GM19025 (cell line): ENCODE data around the gene RAP1GAP2.
"Not testable (repeated sequence)": the region's sequence is repeated elsewhere in the genome, so short reads cannot be mapped to it uniquely, and the experiment has no call there.

Experiments used
- ATAC-seq: cut with Tn5 transposase; IDR thresholded peaks from one replicate; pipeline ENCODE4 v1.9.1; 2021; ENCODE audit warnings: mild to moderate bottlenecking, low read depth, moderate library complexity; ENCODE audit not compliant: unreplicated experiment

RAP1GAP2 gene

DNA sequence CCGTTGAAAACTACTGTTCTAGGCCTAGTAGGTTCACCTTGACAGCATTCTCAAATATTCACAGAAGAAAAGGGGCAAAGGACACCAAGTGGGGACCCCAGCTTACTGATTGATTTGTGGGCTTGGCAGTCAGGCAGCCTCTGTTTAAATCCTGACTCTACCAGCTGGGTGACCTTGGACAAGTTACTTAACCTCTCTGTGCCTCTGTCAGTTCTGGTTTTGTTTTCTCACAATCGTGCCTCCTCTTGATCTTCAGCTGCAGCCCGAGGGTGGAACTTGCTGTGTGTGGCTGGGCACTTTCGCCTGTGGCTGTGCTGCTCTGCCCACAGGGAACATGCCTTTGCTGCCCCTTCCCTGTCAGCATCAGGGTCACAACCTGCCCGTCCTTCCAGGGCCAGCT, 17.8 kb downstream of the RAP1GAP2 start:
- ATAC-seq, result no peak

DNA sequence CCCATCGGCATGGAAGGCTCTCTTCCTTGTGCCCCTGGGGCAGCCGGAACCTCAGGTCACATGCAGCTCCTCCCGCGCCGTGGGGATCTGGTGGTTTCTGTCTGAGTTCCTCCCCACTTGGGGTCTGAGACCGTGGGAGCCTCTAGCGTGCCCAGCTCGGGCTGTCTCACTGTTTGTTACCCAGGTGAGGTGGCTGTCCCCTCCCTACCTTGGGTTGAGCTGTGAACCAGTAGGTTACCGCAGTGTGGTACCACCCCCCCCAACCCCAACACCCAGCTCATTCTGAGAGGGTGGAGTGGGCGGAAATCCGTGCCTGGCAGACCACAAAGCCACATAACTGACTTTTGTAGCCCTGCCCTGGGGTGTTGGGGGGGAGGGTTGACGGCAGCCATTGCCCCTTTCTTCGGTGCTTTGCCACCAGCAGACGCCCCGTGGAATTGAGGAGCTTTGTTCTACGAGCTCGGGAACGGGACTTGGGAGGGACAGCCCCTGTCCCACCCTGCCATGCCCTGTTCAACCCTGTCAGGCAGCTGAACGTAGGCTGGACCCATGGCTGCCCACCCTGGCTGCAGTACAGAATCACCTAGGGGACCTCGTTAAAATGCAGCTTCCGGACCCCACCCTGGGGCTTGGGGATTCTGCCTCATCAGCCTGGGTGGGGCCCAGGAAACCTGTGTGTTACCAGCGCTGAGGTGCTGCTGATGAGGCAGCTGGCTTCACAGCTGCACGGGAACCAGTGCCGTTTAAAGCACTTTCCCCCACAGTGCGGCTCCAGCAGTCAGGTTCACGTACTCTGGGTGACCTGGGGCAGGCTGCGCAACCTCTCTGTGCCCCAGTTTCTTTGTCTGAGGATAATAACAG, 18.5 kb downstream of the RAP1GAP2 start:
- ATAC-seq, result no peak

DNA sequence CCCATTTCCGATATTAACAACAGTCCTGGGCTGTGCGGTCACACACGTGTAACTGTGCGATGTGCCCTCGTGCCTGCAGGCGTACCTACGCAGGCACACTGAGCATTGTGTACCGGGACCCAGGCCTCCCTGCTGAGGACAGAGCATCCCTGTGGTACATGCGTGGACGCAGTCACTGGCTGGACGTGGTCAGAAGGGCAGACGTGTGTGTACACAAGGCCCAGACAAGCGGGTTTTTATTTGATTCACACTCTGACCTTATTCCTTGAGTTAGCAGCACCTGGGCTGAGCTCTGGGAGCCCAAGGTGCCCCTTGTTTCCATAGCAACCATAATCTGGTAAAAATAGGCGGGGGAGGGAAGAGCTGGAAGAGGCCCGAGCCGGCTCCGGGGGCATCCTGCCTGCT, 19.5 kb downstream of the RAP1GAP2 start:
- no peak for ATAC-seq

DNA sequence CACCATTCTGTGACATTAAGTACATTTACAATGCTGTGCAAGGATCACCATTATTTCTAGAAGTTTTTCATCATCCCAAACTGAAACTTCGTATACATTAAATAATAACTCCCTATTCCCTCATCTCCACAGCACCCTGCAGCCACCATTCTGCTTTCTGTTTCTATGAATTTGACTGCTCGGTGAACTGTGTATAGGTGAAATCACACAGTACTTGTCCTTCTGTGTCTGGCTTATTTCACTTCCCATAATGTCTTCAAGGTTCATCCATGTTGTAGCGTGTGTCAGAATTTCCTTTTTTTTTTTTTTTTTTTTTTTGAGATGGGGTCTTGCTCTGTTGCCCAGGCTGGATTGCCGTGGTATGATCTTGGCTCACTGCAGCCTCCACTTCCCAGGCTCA, 20.4 kb downstream of the RAP1GAP2 start:
- ATAC-seq, result no peak

DNA sequence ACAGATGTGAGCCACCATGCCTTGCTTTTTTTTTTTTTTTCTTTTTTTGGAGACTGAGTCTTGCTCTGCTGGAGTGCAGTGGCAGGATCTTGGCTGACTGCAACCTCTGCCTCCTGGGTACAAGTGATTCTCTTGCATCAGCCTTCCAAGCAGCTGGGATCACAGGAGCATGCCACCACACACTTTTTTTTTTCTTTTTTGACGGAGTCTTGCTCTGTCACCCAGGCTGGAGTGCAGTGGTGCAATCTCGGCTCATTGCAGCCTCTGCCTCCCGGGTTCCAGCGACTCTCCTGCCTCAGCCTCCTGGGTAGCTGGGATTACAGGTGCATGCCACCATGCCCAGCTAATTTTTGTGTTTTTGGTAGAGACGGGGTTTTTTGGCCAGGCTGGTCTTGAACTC, 23.1 kb downstream of the RAP1GAP2 start:
- not testable (repeated sequence) for ATAC-seq

DNA sequence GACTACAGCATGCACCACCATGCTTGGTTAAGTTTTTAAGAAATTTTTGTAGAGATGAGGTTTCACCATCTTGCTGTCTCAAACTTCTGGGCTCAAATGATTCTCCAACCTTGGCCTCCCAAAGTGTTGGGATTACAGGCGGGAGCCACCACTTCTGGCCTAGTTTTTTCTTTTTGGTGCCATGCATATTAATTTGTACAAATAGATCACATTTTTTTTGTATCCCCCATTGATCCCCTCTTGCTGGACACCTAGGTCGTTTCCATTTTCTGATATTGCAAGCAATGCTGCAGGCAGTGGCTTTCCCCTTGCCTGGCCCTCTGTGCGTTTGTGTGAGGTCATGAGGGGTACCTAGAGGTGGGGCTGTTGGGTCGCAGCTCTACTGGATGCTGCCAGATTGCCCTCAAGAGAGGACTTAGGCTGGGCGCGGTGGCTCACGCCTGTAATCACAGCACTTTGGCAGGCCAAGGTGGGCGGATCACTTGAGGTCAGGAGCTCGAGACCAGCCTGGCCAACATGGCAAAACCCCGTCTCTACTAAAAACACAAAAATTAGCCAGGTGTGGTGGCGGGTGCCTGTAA, 23.8 kb downstream of the RAP1GAP2 start:
- no peak for ATAC-seq

DNA sequence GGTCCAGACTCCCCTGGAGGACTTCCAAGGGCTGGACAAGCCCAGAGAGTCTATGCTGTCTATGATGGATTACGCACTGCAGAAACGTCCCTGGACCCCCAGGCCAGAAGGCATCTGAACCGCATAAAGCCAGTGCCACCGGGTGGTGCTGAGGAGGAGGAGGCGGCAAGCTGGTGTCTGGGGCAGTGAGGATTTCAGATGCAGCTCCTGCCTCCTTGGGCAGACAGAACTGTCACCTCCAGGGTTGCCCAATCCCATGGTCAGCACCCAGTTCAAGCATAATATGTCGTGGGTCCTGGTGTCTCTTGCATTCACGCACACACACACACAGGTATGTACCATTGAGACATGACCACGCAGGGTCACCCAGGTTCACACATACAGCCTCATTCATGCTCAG, 25.6 kb downstream of the RAP1GAP2 start:
- ATAC-seq, result no peak

DNA sequence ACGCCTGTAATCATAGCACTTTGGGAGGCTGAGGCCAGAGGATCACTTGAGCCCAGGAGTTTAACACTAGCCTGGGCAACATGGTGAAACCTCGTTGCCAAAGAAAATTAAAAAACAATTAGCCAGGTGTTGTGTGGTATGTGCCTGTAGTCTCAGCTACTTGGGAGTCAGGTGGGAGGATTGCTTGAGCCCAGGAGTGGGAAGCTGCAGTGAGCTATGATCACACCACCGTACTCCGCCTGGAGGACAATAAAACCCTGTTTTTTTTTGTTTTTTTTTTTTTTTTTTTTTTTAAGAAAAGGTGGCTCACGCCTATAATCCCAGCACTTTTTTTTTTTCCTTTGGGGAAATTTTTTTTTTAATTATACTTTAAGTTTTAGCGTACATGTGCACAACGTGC, 26.1 kb downstream of the RAP1GAP2 start:
- ATAC-seq, result no peak

DNA sequence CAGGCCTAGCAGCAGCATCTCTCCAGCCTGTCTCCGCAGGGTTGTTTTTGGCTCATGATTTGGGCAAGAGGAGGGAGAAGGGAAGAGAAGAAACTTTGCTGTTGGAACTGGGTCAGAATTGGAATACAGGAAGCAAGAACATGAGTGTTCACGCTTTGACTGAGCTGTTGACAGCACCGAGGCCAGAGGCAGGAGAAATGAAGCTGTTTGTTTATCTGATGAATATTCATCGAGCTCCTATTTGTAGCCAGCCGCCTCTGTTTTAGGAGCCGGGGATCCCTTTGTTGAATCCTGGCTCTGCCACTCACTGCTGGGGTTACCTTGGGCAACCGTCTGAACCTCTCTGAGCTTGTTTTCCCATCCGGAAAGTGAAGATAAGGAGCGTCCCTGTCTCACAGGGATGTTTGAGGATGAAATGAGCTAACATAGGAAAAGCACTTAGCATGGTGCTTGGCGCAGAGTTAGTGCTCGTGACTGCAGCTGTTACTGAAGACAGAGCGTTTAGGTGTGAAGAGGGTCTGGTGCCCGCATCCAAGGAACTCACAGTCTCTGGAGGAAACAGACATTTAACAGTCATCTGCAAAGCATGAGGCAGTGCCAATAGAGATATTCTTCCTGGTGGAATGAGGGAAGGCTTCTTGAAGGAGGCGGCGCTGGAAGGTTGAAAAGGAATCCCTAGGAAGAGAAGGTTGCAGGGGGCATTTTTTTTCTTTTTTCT, 29.2 kb downstream of the RAP1GAP2 start:
- no peak for ATAC-seq

DNA sequence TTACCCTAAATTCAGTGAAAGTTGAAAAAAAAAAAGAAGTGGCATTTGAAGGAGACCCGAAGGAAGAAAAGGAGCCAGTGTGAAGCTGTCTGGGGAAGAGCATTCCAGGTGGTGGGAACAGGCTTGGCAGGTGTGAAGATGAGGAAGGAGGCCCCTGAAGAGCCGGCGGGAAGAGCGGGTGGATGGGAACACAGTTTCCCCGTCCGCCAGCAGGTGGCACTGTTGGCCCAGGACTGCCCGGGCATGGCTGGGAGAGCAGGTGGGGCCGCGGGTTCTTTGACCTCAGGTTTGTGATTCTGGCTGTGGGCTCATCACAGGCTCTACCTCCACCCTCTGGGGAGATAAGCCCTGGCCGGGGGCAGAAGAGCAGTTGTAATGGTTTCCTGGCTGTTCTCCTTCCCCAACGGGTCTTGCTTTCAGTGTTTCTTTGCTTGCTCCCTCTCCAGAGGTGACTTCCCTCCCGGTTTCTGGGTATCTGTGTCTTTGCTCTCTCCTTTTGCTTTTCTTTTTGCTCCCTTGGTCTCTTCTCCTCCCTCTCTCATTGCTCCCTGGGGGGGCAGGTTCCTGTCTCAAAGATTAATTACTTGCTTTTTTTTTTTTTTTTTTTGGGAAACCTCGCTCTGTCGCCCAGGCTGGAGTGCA, 32.3 kb downstream of the RAP1GAP2 start:
- no peak for ATAC-seq

DNA sequence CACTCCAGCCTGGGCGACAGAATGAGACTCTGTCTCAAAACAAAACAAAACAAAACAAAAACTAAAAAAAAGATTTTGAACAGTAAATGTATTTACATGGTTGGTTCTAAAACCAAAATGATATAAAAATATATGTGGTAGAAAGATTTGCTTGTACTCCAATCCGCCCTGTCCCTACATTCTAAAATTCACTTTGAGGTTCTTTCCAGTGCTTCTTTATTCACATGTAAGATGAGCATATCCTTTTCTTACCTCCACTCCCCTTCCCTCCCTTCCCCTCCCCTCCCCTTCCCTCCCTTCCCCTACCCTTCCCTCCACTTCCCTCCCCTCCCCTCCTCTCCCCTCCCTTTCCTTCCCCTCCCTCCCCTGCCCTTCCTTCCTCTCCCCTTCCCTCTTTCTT, 34.4 kb downstream of the RAP1GAP2 start:
- no peak for ATAC-seq

DNA sequence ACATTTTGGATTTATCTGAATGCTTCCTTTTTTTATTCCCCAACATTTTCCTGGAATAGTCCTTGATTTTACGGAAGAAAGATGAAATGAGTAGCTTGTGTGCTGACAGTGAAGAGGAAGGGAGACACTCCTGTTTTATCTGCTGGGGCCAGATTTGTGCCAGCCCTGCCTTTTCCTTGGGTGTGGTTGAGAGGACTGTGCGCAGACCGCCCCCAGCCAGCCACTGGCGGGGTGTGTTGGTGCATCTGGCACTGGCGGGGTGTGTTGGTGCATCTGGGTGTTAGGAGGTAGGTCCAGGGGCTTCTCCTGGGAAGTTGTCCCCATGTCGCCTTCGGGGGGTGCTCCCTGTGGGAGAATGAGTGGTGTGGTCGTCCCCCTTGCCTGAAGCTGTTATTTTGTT, 39.5 kb downstream of the RAP1GAP2 start:
- no peak for ATAC-seq

DNA sequence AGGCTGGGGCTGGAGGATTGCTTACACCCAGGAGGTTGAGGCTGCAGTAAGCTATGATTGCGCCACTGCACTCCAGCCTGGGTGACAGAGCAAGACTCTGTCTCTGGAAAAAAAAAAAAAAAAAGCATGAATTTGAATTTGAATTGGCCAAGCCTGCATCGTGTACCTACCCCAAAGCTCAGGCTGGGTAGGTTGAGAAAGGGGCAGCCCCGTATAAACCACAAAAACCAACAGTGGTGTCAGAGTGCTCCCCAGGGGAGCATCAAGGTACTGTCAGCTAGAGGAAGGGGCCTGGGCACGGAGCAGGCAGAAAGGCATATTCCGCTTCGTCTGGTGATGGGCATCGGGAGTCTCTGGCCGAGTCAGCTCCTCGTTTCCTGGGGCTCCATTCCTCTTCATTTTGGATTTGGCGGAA, 40.9 kb downstream of the RAP1GAP2 start:
- ATAC-seq, result no peak

DNA sequence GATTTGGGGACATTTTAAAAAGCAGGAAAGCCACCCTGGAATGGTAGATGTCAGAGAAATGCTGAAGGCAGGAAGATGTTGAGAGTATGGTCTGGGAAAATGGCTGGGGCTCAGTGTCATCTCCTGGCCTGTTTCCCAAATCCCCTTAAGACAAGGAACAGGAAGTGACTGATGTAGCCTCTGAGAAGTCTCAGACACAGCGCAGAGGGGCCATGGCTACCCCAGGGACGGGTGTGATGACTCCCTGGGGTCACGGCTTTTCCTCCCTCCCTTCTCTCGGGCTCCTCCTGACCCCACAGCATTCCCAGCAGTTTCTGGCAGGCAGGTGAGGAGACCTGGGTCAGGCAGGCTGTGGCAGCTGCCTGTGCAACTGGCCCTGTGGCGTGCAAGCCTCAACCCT, 45.4 kb downstream of the RAP1GAP2 start:
- no peak for ATAC-seq

DNA sequence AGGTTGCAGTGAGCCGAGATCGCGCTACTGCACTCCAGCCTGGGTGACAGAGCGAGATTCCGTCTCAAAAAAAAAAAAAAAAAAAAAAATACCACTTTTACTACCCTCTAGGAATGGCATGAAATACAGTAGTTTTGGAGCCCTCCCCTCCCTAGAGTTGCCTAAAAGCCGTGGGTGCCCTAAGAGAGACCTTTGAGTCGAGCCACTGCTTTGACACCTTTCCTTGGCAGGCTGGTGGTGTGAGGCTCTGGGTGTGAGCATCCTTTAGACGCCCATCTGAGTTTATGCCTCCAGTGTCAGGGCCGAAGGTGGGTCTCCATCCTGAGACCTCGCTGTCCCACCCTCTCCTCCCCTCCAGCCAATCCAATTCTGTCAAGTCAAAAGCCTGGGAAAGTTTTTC, 46.2 kb downstream of the RAP1GAP2 start:
- ATAC-seq, result no peak

DNA sequence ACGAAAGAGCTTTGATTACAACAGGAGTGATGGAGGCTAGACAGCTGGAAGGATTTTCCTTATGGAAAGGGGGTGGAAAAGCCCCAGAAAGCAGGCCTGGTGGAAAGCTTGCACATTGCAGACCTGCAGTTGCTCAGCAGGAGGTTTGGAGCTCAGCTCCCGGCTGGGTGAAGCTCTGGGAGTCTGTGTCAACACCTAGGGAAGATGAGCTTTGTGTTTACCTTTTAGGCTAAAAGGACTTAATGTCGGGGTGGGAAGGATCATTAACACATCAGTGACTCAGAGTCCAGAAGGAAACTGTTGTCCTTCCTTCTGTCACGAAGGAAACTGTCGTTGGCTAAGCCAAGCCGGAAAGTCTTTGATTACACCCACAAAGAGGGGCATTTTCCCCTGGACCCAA, 48.2 kb downstream of the RAP1GAP2 start:
- ATAC-seq, result no peak

DNA sequence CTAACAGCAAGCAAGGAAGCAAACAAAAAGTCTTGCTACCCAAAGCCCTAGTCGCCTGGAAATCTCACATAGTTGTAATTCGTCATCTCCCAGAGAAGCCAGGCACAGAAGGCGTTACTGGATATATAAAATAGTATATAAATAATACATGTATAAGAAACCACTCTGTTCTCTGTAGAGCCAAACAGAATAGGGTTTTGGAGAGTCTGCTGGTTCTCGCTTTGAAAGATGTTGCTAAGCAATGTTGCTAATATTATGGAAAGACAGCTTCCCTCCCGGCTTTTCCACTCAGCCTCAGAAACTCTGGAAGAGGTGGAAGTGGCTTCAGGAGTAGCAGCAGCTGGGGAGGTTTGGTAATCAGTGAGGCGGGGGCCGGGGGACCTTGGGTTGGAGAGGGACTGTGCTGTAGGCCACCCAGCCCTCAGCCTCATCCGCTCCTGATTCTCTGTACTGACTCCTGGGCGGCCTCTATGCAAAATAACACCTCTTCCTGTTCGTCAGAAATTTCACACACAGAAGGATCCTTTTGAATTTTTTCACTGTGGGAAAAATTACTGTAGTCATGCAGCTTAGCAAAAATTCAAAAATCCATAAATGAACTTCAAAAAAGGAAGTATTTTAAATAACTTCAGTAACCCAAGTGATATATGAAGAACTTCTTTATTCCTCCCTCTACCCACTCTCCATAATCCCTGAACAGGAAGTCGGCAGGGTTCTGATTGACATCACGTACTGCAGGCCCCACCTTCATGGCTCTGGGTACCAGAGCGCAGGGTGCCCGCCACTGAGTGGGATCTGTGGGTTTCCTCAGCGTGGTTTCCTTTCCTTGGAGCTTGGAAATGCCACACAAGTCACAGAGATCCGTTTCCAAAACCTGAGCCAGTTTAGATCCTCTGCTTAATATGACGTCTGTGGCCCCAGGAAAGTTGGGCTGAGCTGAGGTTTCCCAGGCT, 51.4 kb downstream of the RAP1GAP2 start:
- no peak for ATAC-seq

DNA sequence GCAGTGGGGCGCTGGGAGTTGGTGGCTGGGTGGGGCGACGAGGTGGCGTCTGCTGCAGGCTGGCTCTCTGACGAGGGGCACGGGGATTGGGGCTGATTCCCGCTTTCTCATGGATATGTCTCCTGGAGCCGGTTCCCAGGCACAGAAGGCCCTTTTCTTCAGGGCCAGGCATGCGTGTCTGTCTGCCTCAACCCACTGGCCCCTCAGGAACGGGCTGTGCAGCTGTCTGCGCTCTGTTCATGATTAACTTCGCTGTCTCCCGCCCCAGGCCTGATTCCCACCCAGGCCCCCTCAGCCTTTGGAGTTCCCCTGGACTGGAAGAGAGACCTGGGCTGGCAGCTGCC, 53.1 kb downstream of the RAP1GAP2 start:
- ATAC-seq, result no peak

DNA sequence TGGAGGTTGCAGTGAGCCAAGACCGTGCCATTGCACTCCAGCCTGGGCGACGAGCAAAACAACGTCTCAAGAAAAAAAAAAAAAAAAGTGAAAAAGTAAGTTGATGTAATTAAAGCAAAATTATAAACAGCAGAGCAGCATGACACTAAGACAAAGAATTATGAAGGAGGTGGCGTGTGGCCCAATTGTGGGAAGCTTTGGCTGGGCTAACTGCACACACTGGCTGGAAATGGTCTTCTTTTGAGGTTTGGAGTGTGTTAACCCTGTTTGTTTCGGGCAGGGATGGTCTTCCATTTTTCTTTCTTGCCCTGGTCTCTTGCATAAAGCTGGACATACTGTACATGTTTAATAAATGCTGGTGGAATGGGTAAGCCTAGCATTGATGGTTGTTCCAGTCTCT, 54.8 kb downstream of the RAP1GAP2 start:
- no peak for ATAC-seq

DNA sequence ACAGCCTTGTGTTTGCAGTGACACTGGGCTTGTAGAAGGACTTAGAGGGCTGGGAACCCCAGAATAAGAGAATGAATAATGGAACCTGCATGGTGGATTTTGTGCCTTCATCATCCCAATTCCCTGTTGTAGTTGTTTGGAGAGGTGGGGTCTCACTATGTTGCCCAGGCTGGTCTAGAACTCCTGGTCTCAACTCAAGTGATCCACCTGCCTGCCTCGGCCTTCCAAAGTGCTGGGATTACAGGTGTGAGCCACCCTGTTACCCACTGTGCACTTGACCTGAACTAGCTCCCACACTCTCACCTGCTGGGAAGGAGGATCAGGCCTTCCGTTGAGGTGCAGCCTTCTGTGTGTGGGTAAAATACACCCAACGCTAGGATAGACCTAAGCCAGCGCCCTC, 55.4 kb downstream of the RAP1GAP2 start:
- ATAC-seq, result no peak
